GM19035 (cell line): Measurements from ENCODE around the gene CELF2.
"Not testable (repeated sequence)": the region's sequence is repeated elsewhere in the genome, so short reads cannot be mapped to it uniquely, and the experiment has no call there.

Experiments used
- ATAC-seq: cut with Tn5 transposase; IDR thresholded peaks from one replicate; pipeline ENCODE4 v1.9.1; 2021; ENCODE audit not compliant: unreplicated experiment

CELF2 gene

DNA sequence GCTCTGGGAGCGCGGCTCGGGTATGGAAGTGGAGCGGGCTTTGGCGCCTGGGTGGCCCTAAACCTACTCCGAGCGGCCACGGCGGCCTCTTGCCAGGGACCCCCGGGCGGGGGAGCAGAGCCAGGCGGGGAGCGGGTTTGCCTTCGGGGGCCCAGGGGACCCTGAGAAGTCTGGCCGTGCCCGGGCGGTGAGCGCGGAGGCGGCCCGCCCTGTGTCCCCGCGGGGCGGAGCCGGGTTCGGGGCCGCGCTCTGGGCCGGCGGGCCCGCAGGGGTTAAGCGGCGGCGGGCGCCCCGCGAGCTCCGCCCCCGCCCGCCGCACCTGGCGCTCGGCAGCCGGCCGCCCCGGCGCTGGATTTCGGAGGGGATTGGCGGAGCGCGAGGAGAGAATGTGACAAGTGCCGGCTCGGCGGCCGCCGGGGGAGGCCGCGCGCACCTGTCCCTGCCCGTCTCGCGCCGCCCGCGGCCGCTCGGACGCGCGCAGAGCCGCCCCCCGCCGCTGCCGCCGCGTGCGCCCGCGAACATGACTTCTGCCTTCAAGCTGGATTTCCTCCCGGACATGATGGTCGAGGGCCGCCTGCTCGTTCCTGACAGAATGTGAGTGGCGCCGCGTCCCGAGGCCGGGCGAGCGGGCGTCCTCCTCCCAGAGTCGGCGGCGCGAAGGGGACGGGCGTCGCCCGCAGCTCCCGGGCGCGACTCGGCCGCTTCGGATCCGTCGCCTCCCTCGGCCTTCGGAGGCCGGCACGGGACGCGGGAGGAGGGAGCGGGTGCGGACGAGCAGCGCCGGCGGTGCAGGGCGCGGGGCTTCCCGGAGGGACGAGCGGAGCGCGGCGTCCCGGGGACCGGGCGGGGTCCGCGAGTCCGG, at the start of gene CELF2:
Gene CELF2 (plus strand): TSS at position 303 of the 862 bp plus-strand sequence. CDS start 218 bp downstream, at position 521.
- peak; percentile 84 for ATAC-seq

DNA sequence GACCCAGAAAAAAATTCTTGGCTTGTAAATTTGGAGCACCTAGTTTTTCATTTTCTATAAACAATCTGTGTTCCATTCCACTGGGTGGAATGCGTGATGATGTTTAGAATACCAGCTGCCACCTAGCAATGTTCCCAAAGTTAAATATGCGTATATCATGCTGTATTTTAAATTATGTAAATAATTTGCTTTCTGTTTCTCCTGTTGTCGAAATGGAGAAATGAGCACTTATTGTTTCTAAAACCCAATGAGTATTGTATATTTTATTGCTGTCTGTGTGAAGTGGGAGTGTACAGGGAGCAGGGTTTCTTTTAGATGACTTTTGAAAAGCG, 49.4 kb upstream of the CELF2 start:
- no peak for ATAC-seq

GRCh38 chr10:10973310-10973709, 44.4 kb upstream of the CELF2 start:
- ATAC-seq, result no peak

DNA sequence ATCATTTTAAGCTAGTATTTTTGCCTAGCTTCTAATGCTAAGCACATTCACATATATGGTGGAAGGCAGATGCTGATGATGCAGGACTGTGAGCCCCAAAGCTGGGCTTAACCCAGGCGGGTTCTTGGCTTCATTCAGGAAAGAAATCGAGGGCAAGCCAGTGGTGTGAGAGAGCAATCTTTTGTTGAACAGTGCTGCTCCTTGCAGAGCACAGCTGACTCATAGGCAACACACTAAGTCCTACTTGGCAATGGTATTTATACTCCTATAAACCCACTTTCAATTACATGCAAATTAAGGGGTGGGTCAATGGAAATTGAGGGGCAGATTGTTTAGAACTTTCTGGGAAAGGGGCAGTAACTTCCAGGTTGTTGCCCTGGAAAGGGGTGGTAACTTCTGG, 42.0 kb upstream of the CELF2 start:
- ATAC-seq, result no peak

GRCh38 chr10:10976652-10977051, 41.0 kb upstream of the CELF2 start:
- ATAC-seq, result no peak

DNA sequence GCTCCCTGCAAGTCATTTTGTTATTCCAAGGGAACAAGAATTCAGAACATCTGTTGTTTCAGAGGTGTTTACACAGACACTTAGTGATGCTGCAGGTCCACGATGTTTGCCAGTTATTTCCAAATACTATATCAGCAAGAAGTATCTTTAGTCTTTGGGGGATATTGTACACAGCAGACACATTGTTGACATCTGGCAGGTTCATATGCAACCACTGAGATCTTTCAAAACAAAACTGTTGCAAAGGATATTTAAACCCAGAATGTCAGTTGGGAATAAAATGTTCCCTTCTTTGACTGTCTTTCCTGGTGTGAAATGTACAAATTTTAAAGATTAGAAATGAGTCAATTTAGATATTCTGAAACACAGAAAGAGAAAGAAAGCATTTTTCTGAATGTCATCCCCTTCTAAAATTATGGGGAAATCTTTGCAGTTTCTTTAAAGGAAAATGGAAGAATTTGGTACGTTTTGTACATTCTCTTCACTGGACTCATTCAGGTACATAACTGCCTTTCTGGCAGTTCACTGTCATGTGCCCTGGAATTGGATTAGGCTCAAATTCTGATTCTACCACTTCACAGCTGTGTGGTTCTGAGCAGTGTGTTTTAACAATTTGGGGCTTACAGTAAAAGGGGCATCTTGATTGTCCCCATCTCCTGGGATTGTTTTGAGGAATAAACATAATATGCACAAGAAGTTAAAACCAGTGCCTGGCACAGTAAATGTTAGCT, 40.3 kb upstream of the CELF2 start:
- ATAC-seq, result no peak

DNA sequence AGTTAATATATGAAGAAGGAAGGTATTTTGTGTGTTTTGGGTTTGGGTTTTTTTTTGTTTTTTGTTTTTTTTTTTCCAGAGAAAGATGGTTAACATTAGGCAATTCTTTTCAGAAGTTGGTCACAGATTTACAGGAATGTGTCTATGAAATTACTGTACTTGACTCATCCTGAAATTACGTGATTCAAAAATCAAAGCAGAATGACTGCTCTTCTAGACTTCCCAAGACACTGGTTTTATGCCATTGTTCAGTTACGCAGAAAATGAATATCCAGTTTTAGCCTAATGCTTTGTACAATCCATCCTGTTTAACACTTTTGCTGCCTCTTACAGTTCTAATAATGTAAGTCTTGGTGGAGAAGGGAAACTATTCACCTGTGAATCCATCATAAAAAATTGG, 39.7 kb upstream of the CELF2 start:
- ATAC-seq, result no peak

GRCh38 chr10:10985361-10985760, 32.3 kb upstream of the CELF2 start:
- ATAC-seq, result no peak

- ATAC-seq, result no peak
Measured at GRCh38 chr10:10986606-10987005, 31.1 kb upstream of the CELF2 start.

DNA sequence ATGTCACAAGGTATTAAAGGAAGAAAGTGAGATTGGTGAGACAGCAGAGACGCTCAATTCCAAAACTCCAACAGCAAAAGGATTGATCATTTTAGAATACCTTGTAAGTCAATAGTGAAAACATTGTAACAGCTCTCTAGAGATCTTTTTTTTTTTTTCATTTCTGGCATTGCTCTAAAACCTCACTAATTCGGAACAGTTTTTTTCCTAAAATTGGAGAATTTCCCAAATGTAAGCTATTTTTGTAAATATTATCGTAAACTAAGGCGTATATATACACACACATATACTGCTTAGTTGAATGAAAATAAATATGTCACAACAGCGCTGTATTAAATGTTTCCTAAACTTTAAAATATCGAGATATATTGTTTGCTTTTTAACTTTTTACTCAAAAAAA, 30.6 kb upstream of the CELF2 start:
- no peak for ATAC-seq

- ATAC-seq, result no peak
Measured at GRCh38 chr10:10989669-10990068, 28.0 kb upstream of the CELF2 start.

- no peak for ATAC-seq
Measured at GRCh38 chr10:10991144-10991543, 26.5 kb upstream of the CELF2 start.

- no peak for ATAC-seq
Measured at GRCh38 chr10:10992072-10992471, 25.6 kb upstream of the CELF2 start.

GRCh38 chr10:10992961-10993714, 24.5 kb upstream of the CELF2 start:
- ATAC-seq, result no peak

GRCh38 chr10:10993785-10994184, 23.9 kb upstream of the CELF2 start:
- no peak for ATAC-seq

DNA sequence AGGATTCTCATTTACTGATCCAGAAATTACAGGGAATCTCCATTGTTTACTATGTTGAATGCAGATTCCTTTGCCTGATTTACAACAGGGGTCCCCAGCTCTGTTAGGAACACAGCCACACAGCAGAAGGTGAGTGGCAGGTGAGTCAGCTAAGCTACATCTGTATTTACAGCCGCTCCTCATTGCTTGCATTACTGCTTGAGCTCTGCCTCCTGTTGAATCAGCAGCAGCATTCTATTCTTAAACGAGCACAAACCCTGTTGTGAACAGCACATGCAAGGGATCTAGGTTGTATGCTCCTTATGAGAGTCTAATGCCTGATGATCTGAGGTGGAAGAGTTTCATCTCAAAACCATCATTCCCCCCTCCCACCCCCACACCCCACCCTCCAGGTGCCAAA, 23.3 kb upstream of the CELF2 start:
- no peak for ATAC-seq

- ATAC-seq, result no peak
Measured at GRCh38 chr10:10995120-10995519, 22.6 kb upstream of the CELF2 start.

GRCh38 chr10:10996966-10997620, 20.6 kb upstream of the CELF2 start:
- ATAC-seq, result no peak

GRCh38 chr10:10999501-10999900, 18.2 kb upstream of the CELF2 start:
- ATAC-seq, result not testable (repeated sequence)

DNA sequence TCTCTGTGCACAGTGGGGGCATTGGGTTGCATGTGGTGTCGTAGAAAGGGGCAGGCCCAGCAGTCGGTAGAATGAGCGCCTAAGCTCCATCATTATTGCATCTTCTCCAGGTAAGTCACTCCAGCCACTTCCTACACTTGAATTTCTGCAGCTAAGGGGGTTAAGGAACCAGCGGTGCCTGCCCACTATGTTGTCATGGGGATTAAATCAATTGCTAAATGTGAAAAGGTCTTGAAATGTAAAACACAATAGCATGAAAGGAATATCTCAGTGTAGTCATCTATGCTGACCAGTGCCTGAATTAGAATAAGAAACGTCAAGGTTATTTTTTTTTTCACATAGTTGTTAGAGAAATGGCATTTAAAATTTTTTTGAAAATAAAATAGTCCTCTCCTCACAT, 15.2 kb upstream of the CELF2 start:
- no peak for ATAC-seq

DNA sequence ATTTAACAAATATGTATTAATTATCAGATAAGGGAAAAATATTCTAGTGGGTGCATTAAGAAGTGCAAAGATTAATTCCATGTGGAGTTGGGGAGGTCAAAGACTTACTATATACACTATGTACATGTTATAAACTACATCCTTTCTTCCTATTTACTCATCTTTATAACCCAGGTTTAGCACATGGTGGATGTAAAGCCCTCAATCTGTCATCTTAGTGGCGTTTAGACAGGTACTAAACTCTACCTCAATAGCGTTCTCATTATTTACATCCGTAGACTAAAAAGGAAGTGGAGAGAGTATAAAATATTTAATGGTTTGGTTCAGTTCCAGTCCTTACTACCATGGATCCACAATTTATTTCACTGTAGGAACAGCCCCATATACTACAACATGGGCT, 14.8 kb upstream of the CELF2 start:
- no peak for ATAC-seq
